Measurements from ENCODE around the gene TREX2.

The TREX2 gene

DNA sequence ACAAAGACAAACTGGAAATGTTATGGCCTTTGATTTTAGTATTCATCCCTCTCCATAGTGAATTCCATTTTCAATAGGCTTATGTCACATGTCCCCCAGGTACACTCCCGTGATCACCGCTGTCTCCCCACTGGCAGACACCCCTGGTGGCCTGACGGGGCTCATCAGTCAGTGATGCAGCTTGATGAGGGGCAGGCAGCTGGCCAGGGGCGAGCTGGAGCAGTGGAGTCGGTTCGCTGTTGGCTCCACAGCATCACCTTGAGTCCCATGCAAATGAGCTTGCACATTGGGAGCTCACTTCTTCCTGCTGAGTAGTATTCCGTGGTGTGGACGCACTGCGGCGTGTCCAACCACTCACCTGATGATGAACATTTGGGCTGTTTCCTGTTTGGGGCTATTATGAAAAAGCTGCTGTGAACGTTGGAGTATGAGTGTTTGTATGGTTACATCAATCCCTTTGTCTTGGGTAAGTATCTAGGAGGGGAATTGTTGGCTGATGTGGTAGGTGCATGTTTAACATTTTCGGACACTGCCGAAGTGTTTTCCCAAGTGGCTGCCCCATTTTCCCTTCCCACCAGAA is 5.2 kb downstream of the TREX2 start:
- Mint-ChIP-seq H3K36me3 (no peaks in the 10 kb centered on the region), H3K9me3 (ENCODE audit: low read depth) (no peaks in the 10 kb centered on the region), H3K27me3 (no peaks in the 10 kb centered on the region), H3K4me3 (no peak overlapping the region), H3K4me1 (ENCODE audit: low read depth) (no peaks in the 10 kb centered on the region), H3K27ac (no peak overlapping the region)

DNA sequence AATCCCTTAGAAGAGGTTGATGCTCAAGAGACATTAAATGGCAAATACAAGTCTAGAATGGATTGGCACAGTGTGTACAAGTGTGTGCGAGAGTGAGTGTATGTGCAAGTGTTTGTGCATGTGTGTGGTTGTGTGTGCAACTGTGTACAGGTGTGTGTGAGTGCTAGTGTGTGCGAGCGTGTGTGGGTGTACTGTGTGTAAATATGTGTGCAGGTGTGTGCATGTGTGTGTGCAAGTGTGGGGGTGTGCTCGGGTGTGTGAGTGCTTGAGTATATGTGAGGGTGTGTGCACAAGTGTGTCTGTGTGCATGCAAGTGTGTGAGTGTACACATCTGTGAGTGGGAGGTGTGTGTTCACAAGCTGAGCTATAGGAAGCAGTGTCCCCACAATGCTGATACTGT is 5.9 kb downstream of the TREX2 start:
- Mint-ChIP-seq H3K4me3 (no peak overlapping the region), H3K36me3 (no peaks in the 10 kb centered on the region), H3K4me1 (ENCODE audit: low read depth) (no peaks in the 10 kb centered on the region), H3K27ac (no peak overlapping the region), H3K27me3 (no peaks in the 10 kb centered on the region), H3K9me3 (ENCODE audit: low read depth) (no peaks in the 10 kb centered on the region)

DNA sequence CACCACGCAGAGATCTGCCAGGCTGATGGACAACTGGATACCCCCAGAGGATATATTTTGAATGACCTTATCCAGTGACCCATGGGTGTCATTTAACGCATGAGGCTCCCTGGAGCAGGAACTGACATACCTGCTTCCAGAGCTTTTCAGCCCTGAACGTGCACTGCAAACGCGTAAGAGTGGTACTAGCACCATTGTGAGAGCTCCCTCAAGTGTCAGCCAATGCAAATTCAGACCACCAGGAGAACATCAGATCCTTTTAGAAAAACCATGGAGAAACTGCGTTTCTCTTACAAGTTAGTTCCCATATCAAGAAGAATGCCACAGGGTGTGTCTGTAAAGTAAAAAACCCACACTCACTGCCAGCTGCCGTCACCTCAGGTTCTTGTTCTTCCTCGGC is 7.3 kb downstream of the TREX2 start:
- Mint-ChIP-seq H3K27ac (no peak overlapping the region), H3K27me3 (no peaks in the 10 kb centered on the region), H3K4me1 (ENCODE audit: low read depth) (no peaks in the 10 kb centered on the region), H3K9me3 (ENCODE audit: low read depth) (no peaks in the 10 kb centered on the region), H3K36me3 (no peaks in the 10 kb centered on the region), H3K4me3 (no peak overlapping the region)

DNA sequence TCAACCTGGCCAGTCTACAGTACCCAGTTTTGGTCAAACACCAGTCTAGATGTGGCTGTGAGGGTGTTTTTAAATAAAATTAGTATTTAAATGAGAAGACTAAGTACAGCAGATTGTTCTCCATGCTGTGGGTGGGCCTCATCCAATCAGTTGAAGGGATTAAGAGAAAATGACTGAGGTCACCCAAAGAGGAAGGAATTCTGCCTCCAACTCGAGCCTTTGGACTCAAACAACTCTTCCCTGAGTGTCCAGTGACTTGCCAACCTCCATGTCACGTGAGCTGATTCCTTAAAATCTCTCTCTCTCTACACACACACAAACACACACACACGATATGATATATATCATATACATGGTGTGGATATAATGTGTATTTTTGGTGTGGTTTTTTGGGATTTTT is 10.0 kb downstream of the TREX2 start:
- no peak overlapping the region for H3K27ac Mint-ChIP-seq
- H3K4me1 Mint-ChIP-seq (ENCODE audit: low read depth) = no peaks in the 10 kb centered on the region
- H3K9me3 Mint-ChIP-seq (ENCODE audit: low read depth) = no peaks in the 10 kb centered on the region
- no peak overlapping the region for H3K4me3 Mint-ChIP-seq
- no peaks in the 10 kb centered on the region for H3K36me3 Mint-ChIP-seq
- no peaks in the 10 kb centered on the region for H3K27me3 Mint-ChIP-seq

DNA sequence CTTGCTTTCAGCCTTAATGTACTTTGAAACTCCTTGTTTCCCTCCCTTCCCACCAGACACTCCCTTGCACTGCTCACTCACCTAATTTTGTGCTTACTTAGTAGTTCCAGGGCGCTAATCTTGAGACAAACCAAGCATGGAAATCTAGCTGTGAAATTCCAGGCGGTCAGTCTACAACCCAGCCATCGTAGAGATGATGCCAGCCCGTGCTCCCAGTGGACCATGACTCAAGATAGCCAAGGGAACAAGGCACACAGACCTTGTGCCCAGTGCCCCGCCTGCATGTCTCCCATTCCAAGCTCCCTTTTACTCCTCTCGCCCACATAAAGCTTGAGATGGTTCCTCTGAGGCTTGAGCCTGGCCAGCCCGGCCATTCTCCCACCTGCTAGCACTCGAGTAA is 11.1 kb downstream of the TREX2 start:
- no peak overlapping the region for H3K27ac Mint-ChIP-seq
- H3K27me3 Mint-ChIP-seq = no peaks in the 10 kb centered on the region
- H3K4me3 Mint-ChIP-seq = no peak overlapping the region
- no peaks in the 10 kb centered on the region for H3K36me3 Mint-ChIP-seq
- no peaks in the 10 kb centered on the region for H3K9me3 Mint-ChIP-seq (ENCODE audit: low read depth)
- no peaks in the 10 kb centered on the region for H3K4me1 Mint-ChIP-seq (ENCODE audit: low read depth)

DNA sequence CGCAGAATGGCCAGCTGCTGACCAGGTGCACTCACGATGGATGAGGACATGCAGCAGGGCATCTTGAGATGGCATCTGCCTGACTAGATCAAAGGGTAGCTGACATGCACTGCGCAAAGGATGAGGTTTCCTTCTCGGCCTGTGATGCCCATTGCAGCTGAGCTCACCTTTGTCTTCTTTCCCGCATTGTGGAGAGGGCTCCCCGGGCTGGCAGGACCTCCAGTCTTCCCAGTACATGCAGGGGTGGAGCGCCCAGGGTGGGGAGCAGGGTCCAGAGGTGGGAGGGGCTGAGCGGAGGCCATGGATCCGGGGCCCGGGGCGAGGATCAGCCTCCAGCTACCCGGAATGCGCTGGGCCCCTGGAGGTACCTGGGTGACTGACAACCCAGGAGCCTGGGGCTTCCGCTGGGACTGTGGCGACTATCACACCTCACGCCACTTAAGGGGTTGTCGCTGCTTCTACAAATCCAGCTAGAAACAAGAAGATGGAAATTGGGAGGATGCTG is 12.0 kb downstream of the TREX2 start:
- Mint-ChIP-seq H3K4me1 (ENCODE audit: low read depth) (no peaks in the 10 kb centered on the region), H3K27me3 (no peaks in the 10 kb centered on the region), H3K27ac (no peak overlapping the region), H3K9me3 (ENCODE audit: low read depth) (no peaks in the 10 kb centered on the region), H3K4me3 (no peak overlapping the region), H3K36me3 (no peaks in the 10 kb centered on the region)

DNA sequence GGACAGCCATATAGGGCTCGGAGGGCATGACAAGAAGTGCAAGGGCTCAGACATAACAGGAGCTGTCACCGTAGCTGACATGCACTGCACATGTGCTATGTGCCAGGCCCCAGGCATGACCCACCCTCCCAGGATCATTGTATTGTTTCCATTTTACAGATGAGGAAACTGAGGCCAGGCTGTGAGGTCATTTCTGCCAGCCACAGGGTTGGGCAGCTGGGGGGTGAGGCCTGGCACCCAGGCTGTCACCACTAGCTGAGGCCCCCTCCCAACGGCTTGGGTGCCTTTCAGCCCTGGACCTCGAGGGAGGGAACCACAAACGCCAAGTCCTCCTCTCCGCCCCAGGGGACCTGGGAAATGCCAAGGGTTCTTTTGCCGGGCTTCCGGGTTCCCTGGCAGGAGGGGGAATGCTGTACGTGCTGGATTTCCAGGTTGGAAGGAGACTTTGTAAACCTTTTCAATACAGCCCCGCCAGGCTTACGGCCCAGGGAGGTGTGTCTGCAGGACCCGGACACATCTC is 12.6 kb downstream of the TREX2 start:
- Mint-ChIP-seq H3K4me3 (no peak overlapping the region), H3K27ac (no peak overlapping the region), H3K36me3 (peaks cover 2% of the 10 kb centered on the region), H3K4me1 (ENCODE audit: low read depth) (no peaks in the 10 kb centered on the region), H3K9me3 (ENCODE audit: low read depth) (no peaks in the 10 kb centered on the region), H3K27me3 (no peaks in the 10 kb centered on the region)

DNA sequence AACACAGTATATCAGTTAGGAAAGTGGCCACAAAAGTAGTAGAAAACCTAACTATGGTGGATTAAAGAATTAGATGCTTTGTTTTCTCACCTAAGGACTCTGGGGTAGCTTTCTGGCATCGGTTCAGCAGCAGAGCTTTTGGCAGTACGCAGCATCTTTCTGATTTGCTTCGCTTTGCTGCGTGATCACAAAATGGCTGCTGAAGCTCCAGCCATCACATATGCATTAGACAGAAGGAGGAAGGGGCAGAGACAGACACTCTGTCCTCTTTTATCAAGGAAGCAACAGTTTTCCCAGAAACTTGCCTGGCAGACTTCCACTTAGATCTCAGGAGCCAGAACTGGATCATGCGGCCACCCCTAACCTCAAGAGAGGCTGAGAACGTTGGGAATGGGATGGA is 15.1 kb downstream of the TREX2 start:
- Mint-ChIP-seq H3K4me3 (no peak overlapping the region), H3K4me1 (ENCODE audit: low read depth) (no peaks in the 10 kb centered on the region), H3K27ac (no peak overlapping the region), H3K36me3 (peaks cover 2% of the 10 kb centered on the region), H3K9me3 (ENCODE audit: low read depth) (no peaks in the 10 kb centered on the region), H3K27me3 (no peaks in the 10 kb centered on the region)

DNA sequence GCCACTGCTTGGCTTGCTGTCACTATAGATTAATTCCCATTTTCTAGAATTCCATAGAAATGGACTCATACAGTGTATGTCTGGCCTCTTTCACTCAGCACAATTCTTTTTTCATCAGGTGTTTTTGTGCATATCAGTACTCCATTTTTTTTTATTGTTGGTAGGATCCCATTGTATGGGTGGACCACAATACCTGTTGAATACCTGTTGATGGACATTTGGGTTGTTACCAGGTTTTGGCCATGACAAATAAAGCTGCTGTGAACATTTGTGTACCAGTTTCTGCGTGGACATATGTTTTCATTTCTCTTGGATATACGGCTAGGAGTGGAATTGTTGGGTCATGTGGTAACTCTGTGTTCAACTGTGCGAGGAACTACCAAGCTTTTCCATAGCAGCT is 19.7 kb downstream of the TREX2 start:
- no peaks in the 10 kb centered on the region for H3K27me3 Mint-ChIP-seq
- H3K4me1 Mint-ChIP-seq (ENCODE audit: low read depth) = no peaks in the 10 kb centered on the region
- H3K36me3 Mint-ChIP-seq = peaks cover 2% of the 10 kb centered on the region
- no peaks in the 10 kb centered on the region for H3K9me3 Mint-ChIP-seq (ENCODE audit: low read depth)
- no peak overlapping the region for H3K4me3 Mint-ChIP-seq
- H3K27ac Mint-ChIP-seq = no peak overlapping the region

DNA sequence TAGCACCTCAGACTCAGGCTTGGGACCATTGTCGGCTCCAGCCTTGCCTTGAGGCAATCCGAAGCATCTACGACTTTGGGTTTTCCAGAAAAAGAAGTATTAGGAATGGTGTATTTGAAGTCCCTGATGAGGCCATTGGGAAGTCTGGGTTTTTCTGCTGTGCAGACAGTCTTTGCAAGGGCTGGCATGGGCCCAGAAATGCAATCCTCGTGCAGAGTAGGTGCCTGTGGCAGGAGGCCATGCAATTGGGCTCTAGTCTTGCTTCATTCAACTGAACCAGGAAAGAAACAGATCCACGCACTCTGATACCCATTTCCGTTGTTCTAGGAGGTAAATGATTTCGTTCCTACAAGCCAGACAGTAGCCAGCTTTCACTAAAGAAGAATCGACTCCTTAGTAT is 22.2 kb downstream of the TREX2 start:
- H3K36me3 Mint-ChIP-seq = peaks cover 2% of the 10 kb centered on the region
- H3K9me3 Mint-ChIP-seq (ENCODE audit: low read depth) = no peaks in the 10 kb centered on the region
- no peaks in the 10 kb centered on the region for H3K27me3 Mint-ChIP-seq
- no peak overlapping the region for H3K27ac Mint-ChIP-seq
- H3K4me3 Mint-ChIP-seq = no peak overlapping the region
- H3K4me1 Mint-ChIP-seq (ENCODE audit: low read depth) = no peaks in the 10 kb centered on the region

DNA sequence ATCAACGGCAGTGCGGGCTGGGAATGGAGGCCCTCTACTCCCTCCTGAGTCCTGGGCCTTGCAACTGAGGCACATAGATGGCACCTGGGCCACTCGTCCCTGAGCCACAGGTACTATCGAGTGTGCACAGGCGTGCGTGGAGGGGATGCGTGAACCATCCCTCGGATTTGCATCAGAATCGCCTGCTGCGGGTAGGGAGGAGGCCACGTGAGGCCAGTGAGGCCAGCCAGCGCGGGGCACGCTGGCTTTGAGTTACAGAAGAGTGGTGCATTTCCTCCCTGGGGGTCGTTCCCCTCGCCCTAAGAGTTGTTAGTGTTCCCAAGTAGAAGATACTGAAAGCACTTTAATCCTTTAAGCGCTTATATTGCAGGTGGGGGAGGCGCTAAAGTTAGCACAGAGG is 24.0 kb downstream of the TREX2 start:
- Mint-ChIP-seq H3K27ac (no peak overlapping the region), H3K4me1 (ENCODE audit: low read depth) (no peaks in the 10 kb centered on the region), H3K4me3 (no peak overlapping the region), H3K27me3 (no peaks in the 10 kb centered on the region), H3K36me3 (no peaks in the 10 kb centered on the region), H3K9me3 (ENCODE audit: low read depth) (no peaks in the 10 kb centered on the region)

DNA sequence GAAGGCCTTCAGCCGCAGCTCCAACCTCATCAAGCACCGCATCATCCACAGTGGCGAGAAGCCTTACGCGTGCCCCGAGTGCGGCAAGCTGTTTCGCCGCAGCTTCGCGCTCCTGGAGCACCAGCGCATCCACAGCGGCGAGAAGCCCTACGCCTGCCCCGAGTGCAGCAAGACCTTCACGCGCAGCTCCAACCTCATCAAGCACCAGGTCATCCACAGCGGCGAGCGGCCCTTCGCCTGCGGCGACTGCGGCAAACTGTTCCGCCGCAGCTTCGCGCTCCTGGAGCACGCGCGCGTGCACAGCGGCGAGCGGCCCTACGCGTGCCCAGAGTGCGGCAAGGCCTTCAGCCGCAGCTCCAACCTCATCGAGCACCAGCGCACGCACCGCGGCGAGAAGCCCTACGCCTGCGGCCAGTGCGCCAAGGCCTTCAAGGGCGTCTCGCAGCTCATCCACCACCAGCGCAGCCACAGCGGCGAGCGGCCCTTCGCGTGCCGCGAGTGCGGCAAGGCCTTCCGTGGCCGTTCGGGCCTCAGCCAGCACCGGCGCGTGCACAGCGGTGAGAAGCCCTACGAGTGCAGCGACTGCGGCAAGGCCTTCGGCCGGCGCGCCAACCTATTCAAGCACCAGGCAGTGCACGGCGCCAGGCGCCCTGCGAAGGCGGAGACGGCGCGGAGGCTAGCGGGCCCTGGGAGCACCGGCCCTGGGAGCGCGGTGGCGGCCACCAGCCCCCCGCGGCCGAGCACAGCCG is 24.8 kb downstream of the TREX2 start:
- no peaks in the 10 kb centered on the region for H3K4me1 Mint-ChIP-seq (ENCODE audit: low read depth)
- no peaks in the 10 kb centered on the region for H3K27me3 Mint-ChIP-seq
- no peak overlapping the region for H3K27ac Mint-ChIP-seq
- no peak overlapping the region for H3K4me3 Mint-ChIP-seq
- H3K36me3 Mint-ChIP-seq = no peaks in the 10 kb centered on the region
- H3K9me3 Mint-ChIP-seq (ENCODE audit: low read depth) = no peaks in the 10 kb centered on the region

DNA sequence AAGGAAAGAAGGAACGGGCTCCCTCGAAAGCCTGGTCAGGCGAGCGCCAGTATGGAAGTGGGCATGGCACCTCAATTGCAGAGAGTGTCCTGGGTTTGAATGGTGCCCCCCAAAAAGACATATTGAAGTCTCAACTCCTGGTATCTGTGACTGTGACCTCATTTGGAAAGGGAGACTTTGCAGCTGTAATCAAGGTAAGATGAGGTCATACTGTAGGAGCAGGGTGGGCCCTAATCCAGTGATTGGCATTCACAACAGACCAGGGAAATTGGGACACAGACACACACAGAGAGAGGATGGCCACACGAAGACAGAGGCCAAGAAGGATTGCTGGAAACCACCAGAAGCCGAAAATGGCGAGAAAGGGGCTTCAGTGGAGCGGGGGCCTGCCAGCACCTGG is 28.2 kb downstream of the TREX2 start:
- H3K9me3 Mint-ChIP-seq (ENCODE audit: low read depth) = no peaks in the 10 kb centered on the region
- no peaks in the 10 kb centered on the region for H3K4me1 Mint-ChIP-seq (ENCODE audit: low read depth)
- H3K4me3 Mint-ChIP-seq = no peak overlapping the region
- no peak overlapping the region for H3K27ac Mint-ChIP-seq
- H3K36me3 Mint-ChIP-seq = no peaks in the 10 kb centered on the region
- no peaks in the 10 kb centered on the region for H3K27me3 Mint-ChIP-seq

DNA sequence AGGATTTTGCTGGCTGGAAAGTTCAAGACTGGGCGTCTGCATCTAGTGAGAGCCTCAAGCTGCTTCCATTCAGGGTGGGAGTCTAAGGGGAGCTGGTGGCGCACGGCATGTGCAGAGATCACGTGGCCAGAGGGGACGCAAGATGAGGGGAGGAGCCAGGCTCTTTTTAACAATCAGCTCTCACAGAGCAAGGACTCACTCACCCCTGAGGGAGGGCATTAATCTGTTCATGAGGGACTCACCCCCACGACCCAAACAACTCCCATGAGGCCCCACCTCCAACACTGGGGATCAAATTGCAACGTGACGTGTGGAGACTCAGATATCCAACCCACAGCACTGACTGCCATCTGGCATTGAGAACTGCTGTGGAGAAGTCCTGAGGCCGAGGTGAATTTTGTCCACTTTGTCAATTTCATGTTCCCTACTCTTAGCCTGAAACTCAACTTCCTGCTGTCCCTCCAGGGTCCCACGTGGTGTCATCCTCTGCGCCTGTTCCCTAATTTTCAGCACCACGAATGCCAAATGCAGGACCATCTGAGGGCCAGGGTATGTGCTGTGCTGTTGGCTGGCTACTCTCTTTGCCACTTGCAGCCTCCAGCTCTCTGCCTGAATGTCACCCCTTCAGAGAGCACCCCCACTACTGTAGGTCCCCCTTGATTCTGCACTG is 28.9 kb downstream of the TREX2 start:
- Mint-ChIP-seq H3K4me3 (no peak overlapping the region), H3K27ac (no peak overlapping the region), H3K9me3 (ENCODE audit: low read depth) (no peaks in the 10 kb centered on the region), H3K4me1 (ENCODE audit: low read depth) (peaks cover 6% of the 10 kb centered on the region), H3K27me3 (no peaks in the 10 kb centered on the region), H3K36me3 (no peaks in the 10 kb centered on the region)

DNA sequence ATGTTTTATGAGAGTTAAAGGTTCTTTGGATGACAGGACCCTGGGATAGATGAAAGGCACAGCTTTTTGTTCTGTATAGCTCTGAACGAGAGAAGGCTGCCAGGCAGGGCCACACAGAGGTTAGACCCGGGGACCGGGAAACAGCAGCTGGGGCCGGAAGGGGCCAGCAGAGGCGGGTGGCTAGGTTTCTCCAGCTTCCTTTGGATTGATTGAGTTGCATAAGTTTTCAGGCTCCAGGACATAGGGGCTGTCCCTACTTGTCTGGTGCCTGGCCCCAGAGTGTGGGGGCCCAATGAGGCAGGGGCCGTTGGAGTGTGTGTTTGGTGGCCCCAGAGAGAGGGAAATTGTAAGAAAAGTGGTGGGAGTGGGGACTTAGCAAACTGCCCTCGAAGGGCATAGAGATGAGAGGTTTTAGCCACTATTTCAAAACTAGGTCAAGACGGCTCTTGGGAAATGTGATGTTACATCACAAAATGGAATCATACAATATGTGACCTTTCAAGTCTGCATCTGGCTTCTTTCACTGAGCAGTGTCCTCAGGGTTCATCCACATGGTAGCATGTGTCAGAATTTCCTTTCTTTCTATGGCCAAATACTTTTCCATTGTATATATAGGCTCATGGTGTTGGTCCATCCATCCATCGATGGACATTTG is 30.9 kb downstream of the TREX2 start:
- H3K27ac Mint-ChIP-seq = no peak overlapping the region
- no peaks in the 10 kb centered on the region for H3K9me3 Mint-ChIP-seq (ENCODE audit: low read depth)
- H3K36me3 Mint-ChIP-seq = no peaks in the 10 kb centered on the region
- H3K27me3 Mint-ChIP-seq = no peaks in the 10 kb centered on the region
- peaks cover 7% of the 10 kb centered on the region for H3K4me1 Mint-ChIP-seq (ENCODE audit: low read depth)
- no peak overlapping the region for H3K4me3 Mint-ChIP-seq
